Limb (tissue), 2 donors: ENCODE data around the gene AGAP1.

Experiments
- DNase-seq, 2 donors: peaks; one replicate each; pipeline ENCODE4 v3.0.0-alpha.2; 2016; ENCODE audit errors: extremely low spot score in 2 of 2

AGAP1 gene

DNA sequence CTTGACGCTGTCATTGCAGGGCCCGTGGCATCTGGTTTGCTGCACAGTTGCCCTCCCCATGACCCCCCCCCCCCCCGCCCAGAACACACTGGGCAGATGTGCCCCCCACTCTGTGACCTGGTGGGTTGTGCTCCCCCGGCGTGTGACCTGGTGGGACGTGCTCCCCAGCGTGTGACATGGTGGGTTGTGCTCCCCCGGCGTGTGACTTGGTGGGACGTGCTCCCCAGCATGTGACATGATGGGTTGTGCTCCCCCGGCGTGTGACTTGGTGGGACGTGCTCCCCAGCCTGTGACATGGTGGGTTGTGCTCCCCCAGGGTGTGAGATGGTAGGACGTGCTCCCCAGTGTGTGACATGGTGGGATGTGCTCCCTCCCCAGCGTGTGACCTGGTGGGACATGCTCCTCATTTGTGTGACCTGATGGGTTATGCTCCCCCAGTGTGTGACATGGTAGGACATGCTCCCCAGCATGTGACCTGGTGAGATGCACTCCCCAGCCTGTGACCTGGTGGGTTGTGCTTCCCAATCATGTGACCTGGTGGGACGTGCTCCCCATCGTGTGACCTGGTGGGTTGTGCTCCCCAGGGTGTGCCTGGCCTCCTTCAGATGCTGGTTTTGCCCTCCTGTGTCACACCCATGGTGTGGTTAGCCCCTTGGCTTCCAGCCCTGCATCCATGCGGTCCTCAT, 213.7 kb downstream of the AGAP1 start:
- no peak for DNase-seq

DNA sequence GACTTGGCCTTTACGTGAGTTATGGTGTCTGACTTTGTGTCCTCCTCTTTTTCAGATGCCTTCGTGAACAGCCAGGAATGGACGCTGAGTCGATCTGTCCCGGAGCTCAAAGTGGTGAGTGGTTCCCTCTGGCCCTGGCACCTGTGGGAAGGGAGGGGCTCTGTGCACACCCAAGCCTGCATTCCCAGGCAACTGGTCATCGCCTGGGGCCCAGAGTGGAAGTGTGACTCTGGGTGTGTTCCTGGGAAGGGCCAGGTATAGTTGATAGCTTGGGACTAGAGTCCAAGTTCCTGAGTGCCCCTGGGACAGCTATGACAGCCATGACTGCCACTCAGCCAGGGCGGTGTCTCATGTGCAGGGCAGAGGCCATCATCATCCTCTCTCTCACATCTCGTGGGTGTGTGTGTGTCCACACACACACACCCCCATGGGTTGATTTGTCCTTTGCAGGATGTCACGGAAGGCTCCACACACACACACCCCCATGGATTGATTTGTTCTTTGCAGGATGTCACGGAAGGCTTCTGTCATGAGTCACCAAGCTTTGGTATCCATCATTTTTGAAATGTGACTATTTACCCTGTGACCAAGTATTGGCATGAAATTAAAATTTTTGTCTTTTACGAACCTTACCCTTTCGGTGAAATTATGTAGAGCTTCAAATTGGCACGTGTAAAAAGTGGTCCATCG, 215.4 kb downstream of the AGAP1 start:
- DNase-seq: no peak

GRCh38 chr2:235709969-235710879, 216.4 kb downstream of the AGAP1 start:
- no peak for DNase-seq

- no peak for DNase-seq
Measured at GRCh38 chr2:235710933-235711332, 217.1 kb downstream of the AGAP1 start.

- no peak for DNase-seq
Measured at GRCh38 chr2:235711527-235711926, 217.7 kb downstream of the AGAP1 start.

DNA sequence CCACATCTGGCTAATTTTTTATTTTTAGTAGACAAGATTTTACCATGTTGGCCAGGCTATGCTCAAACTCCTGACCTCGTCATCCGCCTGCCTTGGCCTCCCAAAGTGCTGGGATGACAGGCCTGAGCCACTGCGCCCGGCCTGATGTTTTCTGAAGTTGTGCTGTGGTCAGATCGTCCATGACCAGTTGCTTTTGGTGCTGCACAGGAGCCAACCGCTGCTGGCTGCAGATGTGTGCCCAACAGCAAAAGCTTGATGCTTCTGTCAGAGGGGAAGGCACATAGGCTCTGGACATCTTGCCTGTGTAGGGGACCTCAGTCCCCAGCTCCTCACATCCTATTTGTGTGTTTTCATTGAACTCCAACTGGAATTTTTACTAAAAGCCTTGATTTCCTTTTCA, 218.3 kb downstream of the AGAP1 start:
- no peak for DNase-seq

DNA sequence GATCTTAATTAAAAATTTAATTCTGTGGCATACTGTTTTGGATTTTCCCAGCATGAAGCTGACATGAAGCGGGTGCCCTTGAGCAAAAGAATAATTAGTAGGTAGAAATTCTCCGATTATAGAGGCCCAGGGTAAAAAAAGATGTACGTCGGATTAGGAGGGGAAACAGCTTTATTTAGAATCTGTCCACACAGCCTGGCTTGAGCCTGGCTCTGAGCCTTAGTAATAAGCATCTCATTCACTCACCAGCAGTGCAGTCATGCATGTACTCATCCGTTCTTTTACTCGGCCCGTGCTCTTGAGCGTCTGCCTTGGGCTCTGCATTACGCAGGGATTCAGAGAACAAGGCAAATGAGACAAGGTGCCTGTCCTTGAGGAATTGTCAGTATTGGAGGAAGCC, 219.3 kb downstream of the AGAP1 start:
- no peak for DNase-seq

- DNase-seq: no peak
Measured at GRCh38 chr2:235715601-235716000, 221.8 kb downstream of the AGAP1 start.

- no peak for DNase-seq
Measured at GRCh38 chr2:235716875-235717496, 223.1 kb downstream of the AGAP1 start.

- no peak for DNase-seq
Measured at GRCh38 chr2:235719146-235719942, 225.5 kb downstream of the AGAP1 start.

GRCh38 chr2:235721625-235722024, 227.8 kb downstream of the AGAP1 start:
- DNase-seq: no peak

DNA sequence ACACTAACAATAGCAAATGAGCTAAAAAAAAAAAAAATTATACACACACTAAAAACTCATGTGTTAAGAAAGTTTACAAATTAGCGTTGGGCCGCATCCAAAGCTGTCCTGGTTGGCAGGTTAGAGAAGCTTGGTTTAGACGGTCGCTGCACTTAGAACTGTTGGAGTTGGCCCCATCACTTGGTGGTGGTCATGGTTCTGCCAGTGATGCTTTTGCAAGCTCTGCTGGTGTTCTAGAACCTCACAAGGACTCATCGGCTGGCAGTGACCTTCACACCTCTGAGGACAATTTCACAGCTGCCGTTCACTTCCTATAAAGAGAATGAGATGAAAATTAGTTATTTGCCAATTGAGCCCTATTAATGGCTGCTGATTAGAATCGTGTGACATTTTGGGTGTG, 229.0 kb downstream of the AGAP1 start:
- no peak for DNase-seq

GRCh38 chr2:235723371-235723770, 229.5 kb downstream of the AGAP1 start:
- DNase-seq: no peak

DNA sequence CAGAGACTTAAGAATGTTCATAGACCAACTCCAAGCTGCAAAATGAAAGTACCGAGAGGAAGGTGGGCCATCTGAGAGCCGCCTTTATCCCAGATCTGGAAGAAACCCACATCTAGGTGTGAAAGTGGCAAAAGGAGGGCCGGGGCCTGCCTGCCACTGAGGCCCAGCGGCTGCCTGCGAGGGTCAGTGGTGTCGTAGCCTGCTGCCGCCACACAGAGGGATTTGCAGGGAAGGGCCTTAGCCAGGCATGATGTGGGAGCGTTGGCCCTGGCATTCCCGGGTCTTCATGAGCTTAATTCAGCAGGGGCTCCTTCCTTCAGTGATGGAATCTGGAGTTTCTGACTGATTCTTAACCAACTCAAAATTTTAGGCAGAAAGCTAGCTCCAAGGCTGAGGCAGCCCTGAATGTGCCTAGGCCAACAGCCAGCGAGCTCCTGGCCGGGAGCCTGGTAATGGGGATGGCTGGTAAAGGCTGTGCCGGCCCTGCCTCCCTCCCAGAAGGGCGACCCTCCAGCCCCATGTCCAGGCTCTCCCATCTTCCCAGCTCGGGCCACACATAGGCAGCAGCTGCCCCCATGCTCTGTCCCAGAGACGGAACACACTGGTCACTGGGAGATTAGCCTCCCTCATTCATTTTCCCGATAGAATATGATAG, 230.1 kb downstream of the AGAP1 start:
- no peak for DNase-seq

- peak in 1 of 2 donors; percentile 65 for DNase-seq
Measured at GRCh38 chr2:235725016-235725489, 231.2 kb downstream of the AGAP1 start.

- no peak for DNase-seq
Measured at GRCh38 chr2:235725841-235726240, 232.0 kb downstream of the AGAP1 start.

DNA sequence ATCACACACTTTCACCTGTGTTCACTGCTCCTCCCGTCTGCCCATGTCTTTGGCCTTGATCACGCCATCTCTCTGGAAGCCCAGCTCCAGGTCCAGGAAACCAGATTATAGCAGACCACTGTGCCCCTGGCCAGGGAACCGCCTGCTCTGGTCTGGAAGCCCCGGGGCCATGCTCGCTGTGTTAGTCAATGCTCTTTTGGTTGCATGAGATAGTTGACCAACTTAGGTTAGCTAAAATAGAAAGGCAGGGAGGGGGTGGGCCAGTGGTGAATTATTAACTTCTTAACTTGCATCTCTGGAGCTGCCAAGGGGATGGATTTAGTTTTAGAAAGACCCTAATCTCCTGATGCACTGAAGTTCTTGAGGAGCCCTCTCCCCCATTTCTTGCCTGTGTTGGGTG, 232.7 kb downstream of the AGAP1 start:
- no peak for DNase-seq

DNA sequence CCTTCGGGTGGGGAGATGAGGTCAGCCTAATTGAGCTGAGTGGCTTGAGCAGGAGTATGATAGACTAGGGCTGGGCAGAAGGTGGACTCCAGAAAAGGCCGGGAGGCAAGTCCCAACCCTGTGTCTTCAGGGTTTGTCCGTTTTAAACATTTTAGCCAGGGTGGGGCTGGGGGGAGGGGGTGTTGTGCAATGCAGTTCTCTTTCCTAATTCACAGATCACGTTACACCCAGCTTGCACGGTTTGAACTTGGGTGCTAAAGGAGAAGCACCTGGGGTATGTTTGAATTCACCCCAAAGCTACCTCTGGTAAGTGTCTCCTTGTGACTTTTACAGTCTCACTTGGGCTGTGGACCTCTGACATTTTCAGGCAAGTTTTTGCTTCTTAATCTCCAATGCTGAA, 233.3 kb downstream of the AGAP1 start:
- DNase-seq: no peak

GRCh38 chr2:235727891-235728799, 234.3 kb downstream of the AGAP1 start:
- DNase-seq: no peak
